Progenitor cell of endocrine pancreas (in vitro differentiated cells): ENCODE data around the gene CDH13. TPM values are rescaled to one million over a fixed set of nuclear protein-coding genes. Genes with fewer than 3 reads are reported as not detected.

Experiments
- DNase-seq: peaks from one replicate; pipeline ENCODE4 v3.0.0; 2021; ENCODE audit warnings: low spot score; ENCODE audit not compliant: unreplicated experiment
- H3K27ac Mint-ChIP-seq: 2 replicates; pipeline ENCODE4 v1.8.0; 2021; ENCODE audit warnings: mild to moderate bottlenecking, moderate library complexity, mixed read lengths
- H3K27me3 Mint-ChIP-seq: 2 replicates; pipeline ENCODE4 v1.8.0; 2021; ENCODE audit warnings: mixed read lengths
- H3K36me3 Mint-ChIP-seq: 2 replicates; pipeline ENCODE4 v1.8.0; 2022; ENCODE audit warnings: mixed read lengths; ENCODE audit not compliant: insufficient read depth
- H3K4me1 Mint-ChIP-seq: 2 replicates; pipeline ENCODE4 v1.8.0; 2021; ENCODE audit warnings: low read depth, mixed read lengths
- H3K4me3 Mint-ChIP-seq: 2 replicates; pipeline ENCODE4 v1.8.0; 2021; ENCODE audit warnings: low read depth, mild to moderate bottlenecking, moderate library complexity, mixed read lengths
- H3K9me3 Mint-ChIP-seq: 2 replicates; pipeline ENCODE4 v1.8.0; 2021; ENCODE audit warnings: low read depth, mixed read lengths
- CTCF ChIP-seq: fragments of 200-600 bp; sonication (generic); IDR thresholded peaks from one replicate; pipeline ENCODE4 v1.5.0; 2021; ENCODE audit warnings: antibody characterized with exemption, mild to moderate bottlenecking; ENCODE audit not compliant: unreplicated experiment
- total RNA-seq: library from RNA; stranded (reverse); gene quantifications from 2 replicates; pipeline ENCODE4 v1.2.1, GENCODE V29; 2021

CDH13 gene
- total RNA-seq, 1 donor from 2014 or later: 0.38 TPM

- DNase-seq: no peak
- Mint-ChIP-seq H3K4me1 (peaks cover 20% of the 10 kb centered on the region), H3K4me3 (no peak overlapping the region), H3K36me3 (peaks cover 1% of the 10 kb centered on the region), H3K9me3 (peaks cover 3% of the 10 kb centered on the region), H3K27me3 (peaks cover 7% of the 10 kb centered on the region), H3K27ac (no peak overlapping the region)
- TF ChIP-seq CTCF: no peak
Observed at GRCh38 chr16:83002351-83003334, 375.9 kb downstream of the CDH13 start.

GRCh38 chr16:83004868-83005652 is 378.3 kb downstream of the CDH13 start:
- H3K4me1 Mint-ChIP-seq: peaks cover 20% of the 10 kb centered on the region
- H3K4me3 Mint-ChIP-seq: no peak overlapping the region
- peaks cover 1% of the 10 kb centered on the region for H3K36me3 Mint-ChIP-seq
- H3K27ac Mint-ChIP-seq: no peak overlapping the region
- H3K9me3 Mint-ChIP-seq: peaks cover 3% of the 10 kb centered on the region
- DNase-seq: no peak
- peaks cover 13% of the 10 kb centered on the region for H3K27me3 Mint-ChIP-seq
- no peak for TF ChIP-seq CTCF

GRCh38 chr16:83005653-83006160 is 378.9 kb downstream of the CDH13 start:
- Mint-ChIP-seq H3K9me3 (peaks cover 3% of the 10 kb centered on the region), H3K27ac (no peak overlapping the region), H3K4me1 (peaks cover 20% of the 10 kb centered on the region), H3K36me3 (peaks cover 1% of the 10 kb centered on the region), H3K27me3 (peaks cover 17% of the 10 kb centered on the region), H3K4me3 (no peak overlapping the region)
- DNase-seq: no peak
- no peak for TF ChIP-seq CTCF

GRCh38 chr16:83010776-83011720 is 384.3 kb downstream of the CDH13 start:
- no peak overlapping the region for H3K4me3 Mint-ChIP-seq

More at GRCh38 chr16:83010776-83011720, 384.3 kb downstream of the CDH13 start:
- Mint-ChIP-seq H3K27me3 (peaks cover 22% of the 10 kb centered on the region), H3K36me3 (no peaks in the 10 kb centered on the region), H3K4me1 (no peaks in the 10 kb centered on the region), H3K9me3 (no peaks in the 10 kb centered on the region), H3K27ac (no peak overlapping the region)
- no peak for TF ChIP-seq CTCF
- no peak for DNase-seq
